Mesothelial cell of epicardium (in vitro differentiated cells): ENCODE results near the gene SORBS1. TPM values are rescaled to one million over a fixed set of nuclear protein-coding genes. Genes with fewer than 3 reads are reported as not detected.
A peak's percentile ranks its signal among the peaks of the same experiment; 100 is the strongest.

Experiments used
- DNase-seq, 2 experiments: peaks; one replicate each; pipeline ENCODE4 v3.0.0; 2021; ENCODE audit warnings: low spot score in 2 of 2; ENCODE audit not compliant: unreplicated experiment in 2 of 2
- H3K27ac Mint-ChIP-seq: 2 replicates; pipeline ENCODE4 v1.8.0; 2021; ENCODE audit warnings: mixed read lengths
- H3K27me3 Mint-ChIP-seq: 2 replicates; pipeline ENCODE4 v1.8.0; 2021; ENCODE audit warnings: low read depth, mixed read lengths
- H3K36me3 Mint-ChIP-seq: 2 replicates; pipeline ENCODE4 v1.8.0; 2021; ENCODE audit warnings: mixed read lengths
- H3K4me1 Mint-ChIP-seq: 2 replicates; pipeline ENCODE4 v1.8.0; 2021; ENCODE audit warnings: mixed read lengths
- H3K4me3 Mint-ChIP-seq: 2 replicates; pipeline ENCODE4 v1.8.0; 2021; ENCODE audit warnings: mild to moderate bottlenecking, moderate library complexity, mixed read lengths
- H3K9me3 Mint-ChIP-seq: 2 replicates; pipeline ENCODE4 v1.8.0; 2021; ENCODE audit warnings: mixed read lengths
- CTCF ChIP-seq: fragments of 200-600 bp; sonication (generic); IDR thresholded peaks from one replicate; pipeline ENCODE4 v1.5.0; 2021; ENCODE audit warnings: antibody characterized with exemption; ENCODE audit not compliant: unreplicated experiment
- total RNA-seq: library from RNA; stranded (reverse); gene quantifications from 3 replicates; pipeline ENCODE4 v1.2.1, GENCODE V29; 2021

Gene SORBS1
- total RNA-seq, 1 donor from 2014 or later: 24.9 TPM

DNA sequence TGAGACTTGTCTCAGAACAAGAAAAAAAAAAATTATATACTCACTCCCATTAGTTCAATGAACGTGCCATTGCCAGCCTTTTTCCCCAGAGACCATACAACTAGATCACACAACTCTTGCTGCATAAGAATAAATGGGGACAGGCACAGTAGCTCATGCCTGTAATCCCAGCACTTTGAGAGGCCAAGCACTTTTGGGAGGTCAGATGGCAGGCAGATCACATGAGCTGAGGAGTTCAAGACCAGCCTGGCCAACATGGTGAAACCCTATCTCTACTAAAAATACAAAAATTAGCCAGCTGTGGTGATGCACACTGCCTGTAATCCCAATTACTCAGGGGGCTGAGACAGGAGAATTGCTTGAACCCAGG lies 284.0 kb downstream of the SORBS1 start:
- TF ChIP-seq CTCF: no peak
- peaks cover 2% of the 10 kb centered on the region for H3K36me3 Mint-ChIP-seq
- H3K4me1 Mint-ChIP-seq: peaks cover 36% of the 10 kb centered on the region
- H3K27ac Mint-ChIP-seq: peak overlapping the region; percentile 14
- no peak for DNase-seq
- H3K27me3 Mint-ChIP-seq: no peaks in the 10 kb centered on the region
- no peak overlapping the region for H3K4me3 Mint-ChIP-seq
- H3K9me3 Mint-ChIP-seq: peaks cover 3% of the 10 kb centered on the region

GRCh38 chr10:95276367-95277200 lies 284.6 kb downstream of the SORBS1 start:
- Mint-ChIP-seq H3K4me3 (no peak overlapping the region), H3K27me3 (no peaks in the 10 kb centered on the region), H3K27ac (peak overlapping the region; percentile 83), H3K4me1 (peaks cover 36% of the 10 kb centered on the region), H3K9me3 (peaks cover 3% of the 10 kb centered on the region), H3K36me3 (peaks cover 2% of the 10 kb centered on the region)
- DNase-seq: no peak
- no peak for TF ChIP-seq CTCF

GRCh38 chr10:95275726-95276366 lies 285.3 kb downstream of the SORBS1 start:
- no peak for DNase-seq
- peak overlapping the region; percentile 83 for H3K27ac Mint-ChIP-seq

GRCh38 chr10:95273393-95274312 lies 287.5 kb downstream of the SORBS1 start:
- no peak for DNase-seq
- Mint-ChIP-seq H3K36me3 (no peaks in the 10 kb centered on the region), H3K4me1 (peaks cover 37% of the 10 kb centered on the region)

More at GRCh38 chr10:95275726-95276366, 285.3 kb downstream of the SORBS1 start:
- H3K27me3 Mint-ChIP-seq: no peaks in the 10 kb centered on the region
- no peak for TF ChIP-seq CTCF
- H3K4me3 Mint-ChIP-seq: no peak overlapping the region
- peaks cover 3% of the 10 kb centered on the region for H3K9me3 Mint-ChIP-seq
- peaks cover 36% of the 10 kb centered on the region for H3K4me1 Mint-ChIP-seq
- H3K36me3 Mint-ChIP-seq: no peaks in the 10 kb centered on the region

More at GRCh38 chr10:95273393-95274312, 287.5 kb downstream of the SORBS1 start:
- no peaks in the 10 kb centered on the region for H3K27me3 Mint-ChIP-seq
- peaks cover 3% of the 10 kb centered on the region for H3K9me3 Mint-ChIP-seq
- no peak overlapping the region for H3K4me3 Mint-ChIP-seq
- TF ChIP-seq CTCF: no peak
- peak overlapping the region; percentile 88 for H3K27ac Mint-ChIP-seq
